CD4-positive, alpha-beta memory T cell (primary cell): ENCODE results near the gene LGR4. TPM values are rescaled to one million over a fixed set of nuclear protein-coding genes. Genes with fewer than 3 reads are reported as not detected.

Experiments used
- CTCF ChIA-PET: fragments of 350-600 bp; sonication (Branson Sonifier 250); formaldehyde crosslinking; loops from one replicate; lab custom pipeline; 2021; ENCODE audit warnings: inconsistent platforms; ENCODE audit not compliant: partially characterized antibody; lab: Charles Lee
- POLR2A ChIA-PET: fragments of 350-600 bp; sonication (Branson Sonifier 250); formaldehyde crosslinking; loops from one replicate; lab custom pipeline; 2021; ENCODE audit not compliant: partially characterized antibody; lab: Charles Lee
- DNase-seq, 5 donors: peaks; one replicate each; pipeline versions ENCODE4 v3.0.0 to v3.0.0-alpha.2; 2020 to 2022; ENCODE audit warnings: mixed read lengths in 1 of 5
- H3K27ac ChIP-seq: one replicate; pipeline ENCODE4 v1.7.0; 2013; ENCODE audit warnings: low read depth, low read length
- H3K27me3 ChIP-seq: 2 replicates; pipeline ENCODE4 v1.7.0; 2013; ENCODE audit warnings: mild to moderate bottlenecking, low read length, moderate library complexity; ENCODE audit not compliant: insufficient read depth
- H3K36me3 ChIP-seq: 2 replicates; pipeline ENCODE4 v1.7.0; 2013; ENCODE audit warnings: mild to moderate bottlenecking, low read length, moderate library complexity; ENCODE audit not compliant: insufficient read depth
- H3K4me1 ChIP-seq: 2 replicates; pipeline ENCODE4 v1.7.0; 2013; ENCODE audit warnings: mild to moderate bottlenecking, low read length, moderate library complexity; ENCODE audit not compliant: insufficient read depth
- H3K4me3 ChIP-seq, 2 donors: one replicate each; pipeline ENCODE4 v1.7.0; 2013; ENCODE audit warnings: low read length in 2 of 2, mild to moderate bottlenecking in 1 of 2
- H3K9me3 ChIP-seq, 2 donors: one replicate each; pipeline ENCODE4 v1.7.0; 2013; ENCODE audit warnings: low read length in 2 of 2, control low read depth in 1 of 2; ENCODE audit not compliant: control insufficient read depth in 1 of 2
- H3K27ac Mint-ChIP-seq, 7 donors: one replicate each; pipeline ENCODE4 v1.8.0; 2020 to 2021; ENCODE audit warnings: mixed read lengths in 7 of 7, mild to moderate bottlenecking in 6 of 7, inconsistent platforms in 3 of 7, moderate library complexity in 3 of 7
- H3K27me3 Mint-ChIP-seq, 2 donors: one replicate each; pipeline ENCODE4 v1.8.0; 2020 to 2021; ENCODE audit warnings: mixed read lengths in 2 of 2
- H3K36me3 Mint-ChIP-seq, 2 donors: one replicate each; pipeline ENCODE4 v1.8.0; 2020 to 2021; ENCODE audit warnings: mixed read lengths in 2 of 2, inconsistent platforms in 1 of 2, mild to moderate bottlenecking in 1 of 2
- H3K4me1 Mint-ChIP-seq, 4 donors: one replicate each; pipeline ENCODE4 v1.8.0; 2020 to 2021; ENCODE audit warnings: mixed read lengths in 4 of 4, mild to moderate bottlenecking in 1 of 4
- H3K4me3 Mint-ChIP-seq, 8 donors: one replicate each; pipeline ENCODE4 v1.8.0; 2020 to 2021; ENCODE audit warnings: mixed read lengths in 8 of 8, mild to moderate bottlenecking in 7 of 8, moderate library complexity in 6 of 8, inconsistent platforms in 3 of 8
- H3K9me3 Mint-ChIP-seq, 8 donors: one replicate each; pipeline ENCODE4 v1.8.0; 2020 to 2021; ENCODE audit warnings: mixed read lengths in 8 of 8, mild to moderate bottlenecking in 5 of 8, inconsistent platforms in 3 of 8, moderate library complexity in 1 of 8
- intact Hi-C: fragments of 100-400 bp; cut with micrococcal nuclease; formaldehyde crosslinking; loops from one replicate; pipeline ENCODE4 v1.15.1; 2023
- polyA plus RNA-seq, 2 donors: library from polyadenylated mRNA; unstranded; fragments of 300-500 nt; fragmentation: Illumina TruSeq; gene quantifications; one replicate each; pipeline ENCODE4 v1.2.3, GENCODE V29; 2021
- total RNA-seq, 2 experiments: library from RNA; stranded (reverse); gene quantifications; one replicate each; pipeline ENCODE4 v1.2.3, GENCODE V29; 2021

The LGR4 gene
- total and polyA plus RNA-seq, 4 experiments from 2014 or later, result 0.03 to 1.6 (median 0.58) TPM

- no peaks in the 10 kb centered on the region for H3K9me3 ChIP-seq
- Mint-ChIP-seq H3K9me3 (peaks cover 0 to 1% (median 0%) of the 10 kb centered on the region in 8 donors), H3K36me3 (peaks cover 0 to 4% of the 10 kb centered on the region in 2 donors), H3K4me3 (no peak overlapping the region), H3K27ac (no peak overlapping the region), H3K27me3 (no peaks in the 10 kb centered on the region), H3K4me1 (no peaks in the 10 kb centered on the region)
- no peaks in the 10 kb centered on the region for H3K27me3 ChIP-seq
- no peak overlapping the region for H3K4me3 ChIP-seq
- H3K36me3 ChIP-seq, result no peaks in the 10 kb centered on the region
- POLR2A ChIA-PET, result no interaction called here
- no peaks in the 10 kb centered on the region for H3K4me1 ChIP-seq
- intact Hi-C loops, result no loop called here
- no peak for DNase-seq
- CTCF ChIA-PET, result no interaction called here
- no peak overlapping the region for H3K27ac ChIP-seq
These were observed 91.8 kb downstream of the LGR4 start for GRCh38 chr11:27380771-27381170.

GRCh38 chr11:27379449-27379848, 93.1 kb downstream of the LGR4 start:
- no peaks in the 10 kb centered on the region for H3K27me3 ChIP-seq
- CTCF ChIA-PET, result no interaction called here
- intact Hi-C loops, result no loop called here

GRCh38 chr11:27375370-27375769, 97.2 kb downstream of the LGR4 start:
- Mint-ChIP-seq H3K27me3 (no peaks in the 10 kb centered on the region), H3K36me3 (no peaks in the 10 kb centered on the region), H3K9me3 (peaks cover 0 to 1% (median 0%) of the 10 kb centered on the region in 8 donors), H3K27ac (no peak overlapping the region), H3K4me3 (no peak overlapping the region), H3K4me1 (no peaks in the 10 kb centered on the region)
- Histone ChIP-seq H3K36me3 (no peaks in the 10 kb centered on the region), H3K27me3 (no peaks in the 10 kb centered on the region), H3K4me3 (no peak overlapping the region), H3K27ac (no peak overlapping the region), H3K9me3 (no peaks in the 10 kb centered on the region), H3K4me1 (no peaks in the 10 kb centered on the region)
- POLR2A ChIA-PET, result no interaction called here
- CTCF ChIA-PET, result interaction anchor here (0.7 kb wide), 1 partner anchor 9 kb away, joined by 3 read pairs; no protein-coding TSS in a partner anchor
- intact Hi-C loops, result no loop called here
- no peak for DNase-seq

More at GRCh38 chr11:27379449-27379848, 93.1 kb downstream of the LGR4 start:
- Mint-ChIP-seq H3K4me3 (no peak overlapping the region), H3K9me3 (peaks cover 0 to 1% (median 0%) of the 10 kb centered on the region in 8 donors), H3K36me3 (peaks cover 0 to 4% of the 10 kb centered on the region in 2 donors), H3K27ac (no peak overlapping the region), H3K27me3 (no peaks in the 10 kb centered on the region), H3K4me1 (no peaks in the 10 kb centered on the region)
- Histone ChIP-seq H3K4me3 (no peak overlapping the region), H3K4me1 (no peaks in the 10 kb centered on the region), H3K9me3 (no peaks in the 10 kb centered on the region), H3K36me3 (no peaks in the 10 kb centered on the region), H3K27ac (no peak overlapping the region)
- POLR2A ChIA-PET, result no interaction called here
- no peak for DNase-seq

GRCh38 chr11:27373856-27374602, 98.6 kb downstream of the LGR4 start:
- Mint-ChIP-seq H3K9me3 (no peaks in the 10 kb centered on the region), H3K36me3 (no peaks in the 10 kb centered on the region), H3K27me3 (no peaks in the 10 kb centered on the region), H3K27ac (no peak overlapping the region), H3K4me3 (no peak overlapping the region), H3K4me1 (no peaks in the 10 kb centered on the region)
- ChIA-PET POLR2A (interaction anchor here (1.6 kb wide), 1 partner anchor 11 kb away, joined by 5 read pairs; the partner anchor contains the start of gene CCDC34), CTCF (no interaction called here)
- no peaks in the 10 kb centered on the region for H3K36me3 ChIP-seq
- no peak for DNase-seq
- H3K9me3 ChIP-seq, result no peaks in the 10 kb centered on the region
- intact Hi-C loops, result no loop called here
- H3K4me3 ChIP-seq, result no peak overlapping the region
- no peak overlapping the region for H3K27ac ChIP-seq
- H3K4me1 ChIP-seq, result no peaks in the 10 kb centered on the region
- no peaks in the 10 kb centered on the region for H3K27me3 ChIP-seq

GRCh38 chr11:27373392-27373791, 99.2 kb downstream of the LGR4 start:
- H3K36me3 ChIP-seq, result no peaks in the 10 kb centered on the region
- Mint-ChIP-seq H3K36me3 (no peaks in the 10 kb centered on the region), H3K9me3 (no peaks in the 10 kb centered on the region), H3K27ac (no peak overlapping the region), H3K4me3 (no peak overlapping the region), H3K27me3 (no peaks in the 10 kb centered on the region), H3K4me1 (no peaks in the 10 kb centered on the region)
- intact Hi-C loops, result no loop called here
- ChIA-PET POLR2A (interaction anchor here (1.6 kb wide), 1 partner anchor 10 kb away, joined by 5 read pairs; the partner anchor contains the start of gene CCDC34), CTCF (no interaction called here)
- no peak for DNase-seq
- H3K27me3 ChIP-seq, result no peaks in the 10 kb centered on the region
- H3K4me3 ChIP-seq, result no peak overlapping the region
- no peaks in the 10 kb centered on the region for H3K4me1 ChIP-seq
- no peak overlapping the region for H3K27ac ChIP-seq
- no peaks in the 10 kb centered on the region for H3K9me3 ChIP-seq

GRCh38 chr11:27372164-27372563, 100.4 kb downstream of the LGR4 start:
- ChIA-PET CTCF (no interaction called here), POLR2A (no interaction called here)
- H3K9me3 Mint-ChIP-seq, result no peaks in the 10 kb centered on the region
- no peaks in the 10 kb centered on the region for H3K4me1 ChIP-seq
- H3K27ac ChIP-seq, result no peak overlapping the region
- no peak overlapping the region for H3K4me3 Mint-ChIP-seq
- DNase-seq, result no peak
- H3K27ac Mint-ChIP-seq, result no peak overlapping the region
- H3K36me3 Mint-ChIP-seq, result no peaks in the 10 kb centered on the region
- no peaks in the 10 kb centered on the region for H3K36me3 ChIP-seq
- H3K9me3 ChIP-seq, result no peaks in the 10 kb centered on the region
- H3K27me3 Mint-ChIP-seq, result no peaks in the 10 kb centered on the region
- H3K27me3 ChIP-seq, result no peaks in the 10 kb centered on the region
- intact Hi-C loops, result no loop called here
- H3K4me3 ChIP-seq, result no peak overlapping the region
- H3K4me1 Mint-ChIP-seq, result no peaks in the 10 kb centered on the region

GRCh38 chr11:27371489-27371888, 101.1 kb downstream of the LGR4 start:
- no peak overlapping the region for H3K27ac ChIP-seq
- intact Hi-C loops, result no loop called here
- Mint-ChIP-seq H3K27me3 (no peaks in the 10 kb centered on the region), H3K9me3 (no peaks in the 10 kb centered on the region), H3K4me1 (no peaks in the 10 kb centered on the region), H3K36me3 (no peaks in the 10 kb centered on the region), H3K27ac (no peak overlapping the region), H3K4me3 (no peak overlapping the region)
- no peaks in the 10 kb centered on the region for H3K9me3 ChIP-seq
- CTCF ChIA-PET, result interaction anchor here (1.4 kb wide), 1 partner anchor 124 kb away, joined by 4 read pairs; no protein-coding TSS in a partner anchor
- no peaks in the 10 kb centered on the region for H3K27me3 ChIP-seq
- POLR2A ChIA-PET, result no interaction called here
- no peak overlapping the region for H3K4me3 ChIP-seq
- H3K36me3 ChIP-seq, result no peaks in the 10 kb centered on the region
- DNase-seq, result no peak
- no peaks in the 10 kb centered on the region for H3K4me1 ChIP-seq
